Measurements from ENCODE around the gene TMEM54. TPM values are rescaled to one million over a fixed set of nuclear protein-coding genes. Genes with fewer than 3 reads are reported as not detected.

TMEM54 gene
- total RNA-seq, 2 donors from 2014 or later, result 96.2 to 239 TPM

GRCh38 chr1:32919811-32920733 is 18.9 kb upstream of the TMEM54 start:
- intact Hi-C loops (cut with DNase I), result no loop called here
- TF ChIP-seq, protein P1, sequence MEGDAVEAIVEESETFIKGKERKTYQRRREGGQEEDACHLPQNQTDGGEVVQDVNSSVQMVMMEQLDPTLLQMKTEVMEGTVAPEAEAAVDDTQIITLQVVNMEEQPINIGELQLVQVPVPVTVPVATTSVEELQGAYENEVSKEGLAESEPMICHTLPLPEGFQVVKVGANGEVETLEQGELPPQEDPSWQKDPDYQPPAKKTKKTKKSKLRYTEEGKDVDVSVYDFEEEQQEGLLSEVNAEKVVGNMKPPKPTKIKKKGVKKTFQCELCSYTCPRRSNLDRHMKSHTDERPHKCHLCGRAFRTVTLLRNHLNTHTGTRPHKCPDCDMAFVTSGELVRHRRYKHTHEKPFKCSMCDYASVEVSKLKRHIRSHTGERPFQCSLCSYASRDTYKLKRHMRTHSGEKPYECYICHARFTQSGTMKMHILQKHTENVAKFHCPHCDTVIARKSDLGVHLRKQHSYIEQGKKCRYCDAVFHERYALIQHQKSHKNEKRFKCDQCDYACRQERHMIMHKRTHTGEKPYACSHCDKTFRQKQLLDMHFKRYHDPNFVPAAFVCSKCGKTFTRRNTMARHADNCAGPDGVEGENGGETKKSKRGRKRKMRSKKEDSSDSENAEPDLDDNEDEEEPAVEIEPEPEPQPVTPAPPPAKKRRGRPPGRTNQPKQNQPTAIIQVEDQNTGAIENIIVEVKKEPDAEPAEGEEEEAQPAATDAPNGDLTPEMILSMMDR (IDR thresholded peaks at IDR 0.05), result no peak
- TF ChIP-seq POLR2AphosphoS5 (IDR thresholded peaks at IDR 0.05), result no peak
- TF ChIP-seq POLR2A (IDR thresholded peaks at IDR 0.05), result no peak
- Histone ChIP-seq H3K4me1 (replicated peaks) (no peaks in the 10 kb centered on the region), H3K27ac (no peak overlapping the region), H3K4me3 (no peak overlapping the region), H3K36me3 (no peaks in the 10 kb centered on the region), H3K27me3 (replicated peaks; ENCODE audit: insufficient read depth) (no peaks in the 10 kb centered on the region), H3K9me3 (no peaks in the 10 kb centered on the region)
- DNase-seq (ENCODE audit: low spot score), result no peak
- WGBS, result 78% methylated on average over 11 of the region's 11 CpGs

- H3K9me3 ChIP-seq, result no peaks in the 10 kb centered on the region
- H3K27me3 ChIP-seq (replicated peaks; ENCODE audit: insufficient read depth), result no peaks in the 10 kb centered on the region
- intact Hi-C loops (cut with DNase I), result no loop called here
- DNase-seq (ENCODE audit: low spot score), result no peak
- no peak overlapping the region for H3K27ac ChIP-seq
- no peaks in the 10 kb centered on the region for H3K36me3 ChIP-seq
- TF ChIP-seq POLR2A (IDR thresholded peaks at IDR 0.05), result no peak
- TF ChIP-seq, protein P1 (IDR thresholded peaks at IDR 0.05), result no peak
- H3K4me3 ChIP-seq, result no peak overlapping the region
- H3K4me1 ChIP-seq (replicated peaks), result no peaks in the 10 kb centered on the region
- WGBS, result 38% methylated on average over 1 of the region's 1 CpG
Observed at GRCh38 chr1:32918179-32918578, 17.0 kb upstream of the TMEM54 start.

- Histone ChIP-seq H3K36me3 (no peaks in the 10 kb centered on the region), H3K27ac (no peak overlapping the region), H3K4me3 (no peak overlapping the region), H3K27me3 (replicated peaks; ENCODE audit: insufficient read depth) (no peaks in the 10 kb centered on the region), H3K4me1 (replicated peaks) (no peaks in the 10 kb centered on the region), H3K9me3 (no peaks in the 10 kb centered on the region)
- 77% methylated on average over 7 of the region's 7 CpGs for WGBS
- intact Hi-C loops (cut with DNase I), result no loop called here
- TF ChIP-seq POLR2A (IDR thresholded peaks at IDR 0.05) (no peak), POLR2AphosphoS5 (IDR thresholded peaks at IDR 0.05) (no peak)
- TF ChIP-seq, protein P1 (IDR thresholded peaks at IDR 0.05), result no peak
- no peak for DNase-seq (ENCODE audit: low spot score)
Observed at GRCh38 chr1:32917521-32917920, 16.3 kb upstream of the TMEM54 start.

DNA sequence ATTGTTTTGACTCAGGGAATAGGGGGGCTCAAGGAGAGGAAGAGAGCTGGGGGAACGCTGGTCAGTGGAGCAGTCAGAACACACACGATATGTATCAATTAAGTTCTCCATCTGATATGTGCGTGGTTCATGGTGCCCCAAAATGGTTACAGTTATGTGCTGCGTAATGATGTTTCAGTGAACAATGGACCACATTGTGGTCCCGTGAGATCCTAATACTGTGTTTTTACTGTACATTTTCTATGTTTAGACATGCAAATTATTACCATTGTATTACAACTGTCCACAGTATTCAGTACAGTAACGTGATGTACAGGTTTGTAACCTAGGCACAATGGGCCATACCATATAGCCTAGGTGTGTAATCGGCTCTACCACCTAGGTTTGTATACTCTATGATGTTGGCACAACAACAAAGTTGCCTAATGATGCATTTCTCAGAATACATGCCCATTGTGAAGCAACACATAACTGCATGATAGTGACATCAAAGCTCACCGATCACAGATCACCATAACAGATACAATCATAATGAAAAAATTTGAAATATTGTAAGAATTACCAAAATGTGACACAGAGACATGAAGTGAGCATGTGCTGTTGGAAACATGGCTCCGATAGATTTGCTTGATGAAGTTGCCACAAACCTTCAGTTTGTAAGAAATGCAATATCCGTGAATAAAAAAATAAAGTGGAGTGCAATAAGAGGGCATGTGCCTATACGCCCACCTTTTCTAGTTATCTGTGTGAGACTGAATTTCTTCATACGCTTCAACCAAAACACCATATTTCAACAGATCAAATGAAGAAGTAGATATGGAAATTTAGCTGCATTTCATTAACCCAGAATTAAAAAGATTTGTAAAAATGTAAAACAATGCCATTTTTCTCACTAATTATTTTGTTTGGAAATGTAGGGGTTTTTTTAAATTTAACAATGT is 14.8 kb upstream of the TMEM54 start:
- Histone ChIP-seq H3K27me3 (replicated peaks; ENCODE audit: insufficient read depth) (no peaks in the 10 kb centered on the region), H3K9me3 (no peaks in the 10 kb centered on the region), H3K36me3 (no peaks in the 10 kb centered on the region), H3K4me1 (replicated peaks) (no peaks in the 10 kb centered on the region), H3K27ac (no peak overlapping the region), H3K4me3 (no peak overlapping the region)
- 87% methylated on average over 12 of the region's 12 CpGs for WGBS
- TF ChIP-seq POLR2A (IDR thresholded peaks at IDR 0.05) (no peak), POLR2AphosphoS5 (IDR thresholded peaks at IDR 0.05) (no peak)
- TF ChIP-seq, protein P1 (IDR thresholded peaks at IDR 0.05), result no peak
- no peak for DNase-seq (ENCODE audit: low spot score)
- intact Hi-C loops (cut with DNase I), result no loop called here

Data from prostate gland (tissue), 2 donors.